HCT116 (cell line): ENCODE data around the gene KCNN3.

Experiments
- CEBPB ChIP-seq: IDR thresholded peaks from 2 replicates; pipeline ENCODE4 v1.6.1; 2012; ENCODE audit warnings: low read depth
- EZH2 ChIP-seq: fragments of 200-600 bp; sonication (generic); IDR thresholded peaks from 2 replicates; pipeline ENCODE4 v1.6.1; 2017; ENCODE audit warnings: antibody characterized with exemption, mixed run types
- POLR2AphosphoS5 ChIP-seq: IDR thresholded peaks from 2 replicates; pipeline ENCODE4 v1.6.1; 2011; ENCODE audit warnings: mild to moderate bottlenecking, low read depth, low read length, moderate library complexity
- RAD21 ChIP-seq: IDR thresholded peaks from 2 replicates; pipeline ENCODE4 v1.6.1; 2012; ENCODE audit warnings: low read depth, mild to moderate bottlenecking
- SP1 ChIP-seq: IDR thresholded peaks from 2 replicates; pipeline ENCODE4 v1.6.1; 2012; ENCODE audit warnings: low read depth
- YY1 ChIP-seq: IDR thresholded peaks from 2 replicates; pipeline ENCODE4 v1.6.1; 2011; ENCODE audit warnings: low read length, low read depth, moderate library complexity, mild to moderate bottlenecking; ENCODE audit not compliant: insufficient replicate concordance; ENCODE audit errors: extremely low read depth
- ZNF274 ChIP-seq: fragments of 200-500 bp; sonication (Bioruptor generic); IDR thresholded peaks from 2 replicates; pipeline ENCODE4 v1.6.1; 2014; ENCODE audit warnings: mild to moderate bottlenecking, low read depth, low read length, inconsistent platforms
- TF ChIP-seq, protein P1 (sequence below), 3 experiments: fragments of 200-600 bp in 1 of 3; sonication (generic) in 1 of 3; IDR thresholded peaks in 2 of 3; conservative IDR thresholded peaks in 1 of 3; 2 replicates each; pipeline ENCODE4 v1.5.1; 2012 to 2017; ENCODE audit warnings: low read depth in 2 of 3, low read length in 2 of 3, antibody characterized with exemption in 1 of 3, borderline replicate concordance in 1 of 3, control low read depth in 1 of 3, mild to moderate bottlenecking in 1 of 3, mixed read lengths in 1 of 3, mixed run types in 1 of 3, moderate library complexity in 1 of 3; ENCODE audit not compliant: insufficient read depth in 1 of 3
- TF ChIP-seq, protein P2 (sequence below): IDR thresholded peaks from 2 replicates; pipeline ENCODE4 v1.6.1; 2012; ENCODE audit warnings: low read depth
- TF ChIP-seq, protein P3 (sequence below): IDR thresholded peaks from 2 replicates; pipeline ENCODE4 v1.6.1; 2012

- TF ChIP-seq CEBPB (no peak), ZNF274 (no peak), EZH2 (no peak), POLR2AphosphoS5 (no peak), YY1 (no peak), SP1 (no peak), RAD21 (no peak)
- TF ChIP-seq, protein P1, sequence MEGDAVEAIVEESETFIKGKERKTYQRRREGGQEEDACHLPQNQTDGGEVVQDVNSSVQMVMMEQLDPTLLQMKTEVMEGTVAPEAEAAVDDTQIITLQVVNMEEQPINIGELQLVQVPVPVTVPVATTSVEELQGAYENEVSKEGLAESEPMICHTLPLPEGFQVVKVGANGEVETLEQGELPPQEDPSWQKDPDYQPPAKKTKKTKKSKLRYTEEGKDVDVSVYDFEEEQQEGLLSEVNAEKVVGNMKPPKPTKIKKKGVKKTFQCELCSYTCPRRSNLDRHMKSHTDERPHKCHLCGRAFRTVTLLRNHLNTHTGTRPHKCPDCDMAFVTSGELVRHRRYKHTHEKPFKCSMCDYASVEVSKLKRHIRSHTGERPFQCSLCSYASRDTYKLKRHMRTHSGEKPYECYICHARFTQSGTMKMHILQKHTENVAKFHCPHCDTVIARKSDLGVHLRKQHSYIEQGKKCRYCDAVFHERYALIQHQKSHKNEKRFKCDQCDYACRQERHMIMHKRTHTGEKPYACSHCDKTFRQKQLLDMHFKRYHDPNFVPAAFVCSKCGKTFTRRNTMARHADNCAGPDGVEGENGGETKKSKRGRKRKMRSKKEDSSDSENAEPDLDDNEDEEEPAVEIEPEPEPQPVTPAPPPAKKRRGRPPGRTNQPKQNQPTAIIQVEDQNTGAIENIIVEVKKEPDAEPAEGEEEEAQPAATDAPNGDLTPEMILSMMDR (IDR thresholded peaks at IDR 0.05 in 2 of 3, conservative IDR thresholded peaks at IDR 0.05 in 1 of 3; ENCODE audit: borderline replicate concordance in 1 of 3, insufficient read depth in 1 of 3, low read depth in 2 of 3, low read length in 2 of 3) = no peak
- TF ChIP-seq, protein P2, sequence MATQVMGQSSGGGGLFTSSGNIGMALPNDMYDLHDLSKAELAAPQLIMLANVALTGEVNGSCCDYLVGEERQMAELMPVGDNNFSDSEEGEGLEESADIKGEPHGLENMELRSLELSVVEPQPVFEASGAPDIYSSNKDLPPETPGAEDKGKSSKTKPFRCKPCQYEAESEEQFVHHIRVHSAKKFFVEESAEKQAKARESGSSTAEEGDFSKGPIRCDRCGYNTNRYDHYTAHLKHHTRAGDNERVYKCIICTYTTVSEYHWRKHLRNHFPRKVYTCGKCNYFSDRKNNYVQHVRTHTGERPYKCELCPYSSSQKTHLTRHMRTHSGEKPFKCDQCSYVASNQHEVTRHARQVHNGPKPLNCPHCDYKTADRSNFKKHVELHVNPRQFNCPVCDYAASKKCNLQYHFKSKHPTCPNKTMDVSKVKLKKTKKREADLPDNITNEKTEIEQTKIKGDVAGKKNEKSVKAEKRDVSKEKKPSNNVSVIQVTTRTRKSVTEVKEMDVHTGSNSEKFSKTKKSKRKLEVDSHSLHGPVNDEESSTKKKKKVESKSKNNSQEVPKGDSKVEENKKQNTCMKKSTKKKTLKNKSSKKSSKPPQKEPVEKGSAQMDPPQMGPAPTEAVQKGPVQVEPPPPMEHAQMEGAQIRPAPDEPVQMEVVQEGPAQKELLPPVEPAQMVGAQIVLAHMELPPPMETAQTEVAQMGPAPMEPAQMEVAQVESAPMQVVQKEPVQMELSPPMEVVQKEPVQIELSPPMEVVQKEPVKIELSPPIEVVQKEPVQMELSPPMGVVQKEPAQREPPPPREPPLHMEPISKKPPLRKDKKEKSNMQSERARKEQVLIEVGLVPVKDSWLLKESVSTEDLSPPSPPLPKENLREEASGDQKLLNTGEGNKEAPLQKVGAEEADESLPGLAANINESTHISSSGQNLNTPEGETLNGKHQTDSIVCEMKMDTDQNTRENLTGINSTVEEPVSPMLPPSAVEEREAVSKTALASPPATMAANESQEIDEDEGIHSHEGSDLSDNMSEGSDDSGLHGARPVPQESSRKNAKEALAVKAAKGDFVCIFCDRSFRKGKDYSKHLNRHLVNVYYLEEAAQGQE = no peak
- TF ChIP-seq, protein P3, sequence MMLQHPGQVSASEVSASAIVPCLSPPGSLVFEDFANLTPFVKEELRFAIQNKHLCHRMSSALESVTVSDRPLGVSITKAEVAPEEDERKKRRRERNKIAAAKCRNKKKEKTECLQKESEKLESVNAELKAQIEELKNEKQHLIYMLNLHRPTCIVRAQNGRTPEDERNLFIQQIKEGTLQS = no peak
Measured at GRCh38 chr1:154694995-154695394, 175.1 kb downstream of the KCNN3 start.
